Activated naive CD4-positive, alpha-beta T cell (primary cell): ENCODE measurements around the gene PDS5A.
"Not testable (repeated sequence)": the region's sequence is repeated elsewhere in the genome, so short reads cannot be mapped to it uniquely, and the experiment has no call there.

ENCODE experiments used
- DNase-seq, 4 experiments: peaks; one replicate each; lab custom pipeline; 2025; lab: John Stamatoyannopoulos, UW

Gene PDS5A, protein sequence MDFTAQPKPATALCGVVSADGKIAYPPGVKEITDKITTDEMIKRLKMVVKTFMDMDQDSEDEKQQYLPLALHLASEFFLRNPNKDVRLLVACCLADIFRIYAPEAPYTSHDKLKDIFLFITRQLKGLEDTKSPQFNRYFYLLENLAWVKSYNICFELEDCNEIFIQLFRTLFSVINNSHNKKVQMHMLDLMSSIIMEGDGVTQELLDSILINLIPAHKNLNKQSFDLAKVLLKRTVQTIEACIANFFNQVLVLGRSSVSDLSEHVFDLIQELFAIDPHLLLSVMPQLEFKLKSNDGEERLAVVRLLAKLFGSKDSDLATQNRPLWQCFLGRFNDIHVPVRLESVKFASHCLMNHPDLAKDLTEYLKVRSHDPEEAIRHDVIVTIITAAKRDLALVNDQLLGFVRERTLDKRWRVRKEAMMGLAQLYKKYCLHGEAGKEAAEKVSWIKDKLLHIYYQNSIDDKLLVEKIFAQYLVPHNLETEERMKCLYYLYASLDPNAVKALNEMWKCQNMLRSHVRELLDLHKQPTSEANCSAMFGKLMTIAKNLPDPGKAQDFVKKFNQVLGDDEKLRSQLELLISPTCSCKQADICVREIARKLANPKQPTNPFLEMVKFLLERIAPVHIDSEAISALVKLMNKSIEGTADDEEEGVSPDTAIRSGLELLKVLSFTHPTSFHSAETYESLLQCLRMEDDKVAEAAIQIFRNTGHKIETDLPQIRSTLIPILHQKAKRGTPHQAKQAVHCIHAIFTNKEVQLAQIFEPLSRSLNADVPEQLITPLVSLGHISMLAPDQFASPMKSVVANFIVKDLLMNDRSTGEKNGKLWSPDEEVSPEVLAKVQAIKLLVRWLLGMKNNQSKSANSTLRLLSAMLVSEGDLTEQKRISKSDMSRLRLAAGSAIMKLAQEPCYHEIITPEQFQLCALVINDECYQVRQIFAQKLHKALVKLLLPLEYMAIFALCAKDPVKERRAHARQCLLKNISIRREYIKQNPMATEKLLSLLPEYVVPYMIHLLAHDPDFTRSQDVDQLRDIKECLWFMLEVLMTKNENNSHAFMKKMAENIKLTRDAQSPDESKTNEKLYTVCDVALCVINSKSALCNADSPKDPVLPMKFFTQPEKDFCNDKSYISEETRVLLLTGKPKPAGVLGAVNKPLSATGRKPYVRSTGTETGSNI (N-terminal part only)

DNA sequence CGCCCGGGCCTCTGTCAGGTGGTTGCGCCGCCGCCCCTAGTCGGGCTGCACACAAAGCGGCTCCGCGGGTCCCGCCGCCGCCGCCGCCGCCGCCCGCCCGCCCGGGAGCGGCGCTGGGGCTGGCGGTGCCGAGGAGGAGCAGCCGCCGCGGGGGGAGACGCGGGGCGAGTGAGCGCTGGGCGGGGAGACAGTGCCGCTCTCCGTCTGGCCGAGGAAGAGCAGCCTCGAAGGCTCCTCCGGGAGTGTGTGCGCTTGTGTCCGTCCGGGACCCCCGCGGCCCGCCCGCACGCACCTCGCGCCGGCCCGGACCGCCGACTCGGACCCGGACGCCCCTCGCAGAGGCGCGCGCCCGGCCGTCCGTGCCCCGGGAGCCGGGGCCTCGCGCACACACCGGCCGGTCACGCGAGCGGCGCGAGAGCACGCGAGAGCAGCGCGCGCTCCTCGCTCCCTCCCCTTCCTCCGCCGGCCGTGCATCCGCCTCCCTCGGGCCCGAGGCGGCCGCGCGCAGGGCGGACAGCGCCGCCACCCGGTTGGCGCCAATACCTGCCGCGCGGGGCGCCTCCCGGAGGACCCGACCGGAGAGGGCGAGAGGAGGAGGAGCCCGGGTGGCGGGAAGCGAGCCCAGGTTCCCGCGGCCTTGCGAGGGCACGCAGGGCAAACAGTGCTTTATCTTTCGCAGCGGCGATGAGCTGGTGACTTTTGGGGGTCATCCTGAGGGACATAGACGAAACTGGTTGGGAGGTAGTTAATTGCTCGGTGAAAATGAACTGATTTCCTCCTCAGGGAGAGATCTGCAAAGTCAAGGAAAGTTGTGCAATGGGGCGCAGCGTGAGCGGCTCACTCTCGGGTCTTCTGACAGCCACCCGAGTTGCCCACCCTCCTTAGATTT is at the start of gene PDS5A:
Gene PDS5A (minus strand): TSS at position 423 of the 889 bp plus-strand sequence. CDS start 1,334 bp downstream, outside the sequence.
- DNase-seq, result peak; percentile 64 to 88 (median 76)

DNA sequence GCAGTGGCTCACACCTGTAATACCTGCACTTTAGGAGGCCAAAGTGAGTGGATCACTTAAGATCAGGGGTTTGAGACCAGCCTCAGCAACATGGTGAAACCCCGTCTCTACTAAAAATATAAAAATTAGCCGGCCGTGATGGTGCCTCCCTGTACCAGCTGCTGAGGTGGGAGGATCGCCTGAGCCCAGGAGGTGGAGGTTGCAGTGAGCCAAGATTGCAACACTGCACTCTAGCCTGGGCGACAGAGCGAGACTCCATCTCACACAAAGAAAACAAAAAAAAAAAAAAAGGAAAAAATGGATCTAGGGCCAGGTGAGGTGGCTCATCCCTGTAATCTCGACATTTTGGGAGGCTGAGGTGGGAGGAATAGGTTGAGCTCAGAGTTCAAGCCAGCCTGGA is 46.3 kb upstream of the PDS5A start:
- not testable (repeated sequence) for DNase-seq

GRCh38 chr4:40021116-40021515 is 43.4 kb upstream of the PDS5A start:
- DNase-seq, result not testable (repeated sequence)

- no peak for DNase-seq
Observed at GRCh38 chr4:40020221-40020620, 42.5 kb upstream of the PDS5A start.

DNA sequence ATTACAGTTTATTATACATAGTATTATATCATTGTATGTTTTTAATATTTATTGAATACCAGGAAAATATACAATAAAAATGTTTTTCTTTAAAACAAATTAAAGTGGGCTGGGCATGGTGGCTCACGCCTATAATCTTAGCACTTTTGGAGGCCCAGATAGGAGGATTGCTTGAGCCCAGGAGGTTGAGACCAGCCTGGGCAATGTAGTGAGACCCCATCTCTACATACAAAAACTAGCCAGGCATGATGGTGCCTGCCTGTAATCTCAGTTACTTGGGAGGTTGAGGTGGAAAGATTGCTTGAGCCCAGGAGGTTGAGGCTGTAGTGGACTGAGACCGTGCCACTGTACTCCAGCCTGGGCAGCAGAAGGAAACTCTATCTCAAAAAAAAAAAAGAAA is 38.3 kb upstream of the PDS5A start:
- no peak for DNase-seq

GRCh38 chr4:40003986-40004385 is 26.3 kb upstream of the PDS5A start:
- no peak for DNase-seq

- no peak for DNase-seq
Observed at GRCh38 chr4:40000711-40001110, 23.0 kb upstream of the PDS5A start.

GRCh38 chr4:39998659-39999345 is 21.1 kb upstream of the PDS5A start:
- DNase-seq, result no peak

DNA sequence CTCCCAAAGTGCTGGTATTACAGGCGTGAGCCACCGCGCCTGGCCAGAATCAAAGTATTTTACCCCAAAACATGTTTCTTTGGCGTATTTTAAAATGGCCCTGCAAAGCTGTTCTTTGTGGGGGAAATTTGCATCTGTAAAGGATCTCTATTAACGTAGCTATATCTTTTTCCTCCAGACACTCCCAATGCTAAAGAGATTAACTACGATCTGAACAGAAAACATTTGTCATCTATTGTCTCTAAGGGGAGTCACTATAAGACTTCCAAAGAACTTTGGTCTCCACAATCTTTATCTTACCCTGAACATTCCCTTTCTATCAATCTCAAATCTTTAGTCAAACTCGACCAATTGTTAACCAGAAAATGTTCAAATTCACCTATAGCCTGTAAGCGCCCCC is 19.1 kb upstream of the PDS5A start:
- no peak for DNase-seq

DNA sequence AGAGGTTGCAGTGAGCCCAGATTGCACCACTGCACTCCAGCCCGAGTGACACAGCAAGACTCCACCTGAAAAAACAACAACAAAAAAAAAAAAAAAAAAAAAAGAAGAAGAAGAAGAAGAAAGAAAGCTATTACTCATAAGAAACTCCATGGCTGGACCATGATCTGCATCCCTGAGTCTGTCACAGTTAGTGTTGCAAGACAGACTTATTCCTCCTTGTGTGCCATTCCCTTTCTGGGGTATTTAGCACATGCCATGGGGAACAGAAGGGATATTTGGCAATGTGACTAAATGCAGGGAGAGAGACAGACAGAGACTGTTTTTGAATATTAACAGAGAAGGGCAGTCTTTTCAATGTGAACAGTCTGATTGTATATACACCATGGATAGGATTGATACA is 16.7 kb upstream of the PDS5A start:
- DNase-seq, result no peak

DNA sequence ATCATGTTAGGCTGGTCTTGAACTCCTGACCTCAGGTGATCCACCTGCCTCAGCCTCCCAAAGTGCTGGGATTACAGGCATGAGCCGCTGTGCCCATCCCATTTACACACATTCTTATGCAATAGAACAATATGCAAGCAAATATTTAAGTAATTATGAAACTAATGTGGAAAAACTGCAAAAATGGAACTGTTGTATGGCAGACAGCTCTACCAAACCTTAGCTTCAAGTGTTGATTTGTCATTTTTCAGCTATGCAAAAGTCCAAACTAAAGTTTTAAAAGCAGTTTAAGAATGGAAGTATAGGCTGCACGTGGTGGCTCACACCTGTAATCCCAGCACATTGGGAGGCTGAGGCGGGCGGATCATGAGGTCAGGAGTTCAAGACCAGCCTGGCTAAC is 11.7 kb upstream of the PDS5A start:
- DNase-seq, result not testable (repeated sequence)

DNA sequence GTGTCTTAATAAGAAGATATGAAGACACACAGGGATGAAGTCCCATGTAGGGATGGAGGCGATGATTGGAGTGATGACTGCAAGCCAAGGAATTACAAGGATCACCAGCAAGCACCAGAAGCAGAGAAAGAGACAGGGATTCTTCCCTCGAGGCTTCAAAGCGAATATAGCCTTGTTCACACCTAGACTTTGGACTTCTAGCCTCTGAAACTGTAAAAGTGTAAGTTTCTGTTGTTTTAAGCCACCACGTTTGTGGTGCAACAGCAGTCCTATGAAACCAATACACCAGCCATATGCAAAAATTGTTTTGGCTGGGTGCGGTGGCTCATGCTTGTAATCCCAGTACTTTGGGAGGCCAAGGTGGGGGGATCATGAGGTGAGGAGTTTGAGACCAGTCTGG is 9.8 kb upstream of the PDS5A start:
- no peak for DNase-seq

GRCh38 chr4:39978904-39979303 is 1.2 kb upstream of the PDS5A start:
- DNase-seq, result no peak

- DNase-seq, result no peak
Observed at GRCh38 chr4:39978378-39978775, 666 bp upstream of the PDS5A start.

GRCh38 chr4:39976945-39977488 is 694 bp downstream of the PDS5A start:
- peak in 3 of 4 experiments; percentile 26 to 52 (median 52) for DNase-seq

DNA sequence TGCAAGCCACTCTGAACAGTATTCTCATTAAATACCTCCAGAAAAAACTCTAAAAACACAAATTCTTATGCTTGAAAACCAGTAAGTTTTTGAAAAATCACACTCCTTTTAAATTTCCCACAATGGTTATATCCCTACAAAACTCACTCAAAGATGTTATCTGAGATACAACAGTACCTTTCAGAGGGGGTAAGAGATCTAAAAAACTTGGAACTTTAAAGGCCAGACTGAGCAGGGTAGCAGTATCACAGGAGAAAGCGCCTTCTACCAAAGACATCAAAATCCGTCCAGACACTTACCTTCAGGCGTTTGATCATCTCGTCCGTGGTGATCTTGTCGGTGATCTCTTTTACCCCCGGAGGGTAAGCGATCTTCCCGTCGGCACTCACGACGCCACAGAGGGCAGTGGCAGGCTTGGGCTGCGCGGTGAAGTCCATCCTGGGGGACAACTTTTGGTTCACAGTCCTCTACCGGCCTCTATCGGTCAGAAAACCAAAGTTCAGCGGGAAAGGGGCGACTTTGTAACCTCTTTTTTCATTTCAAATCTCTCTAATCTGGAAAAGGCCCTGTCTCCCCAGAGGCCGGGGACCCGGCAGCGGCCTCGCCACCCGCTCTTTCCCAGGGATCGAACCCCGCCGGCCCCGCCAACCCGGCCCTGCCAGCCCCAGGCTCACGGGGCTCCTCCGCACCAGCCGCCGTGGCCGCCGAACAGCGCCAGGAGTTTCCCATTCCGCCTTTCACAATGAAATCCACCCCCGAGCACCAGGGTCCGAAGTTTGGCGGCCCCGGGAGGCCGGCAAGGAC is 1.4 kb downstream of the PDS5A start:
- DNase-seq, result peak; percentile 7 to 40 (median 24)

- no peak for DNase-seq
Observed at GRCh38 chr4:39975488-39976089, 2.1 kb downstream of the PDS5A start.

DNA sequence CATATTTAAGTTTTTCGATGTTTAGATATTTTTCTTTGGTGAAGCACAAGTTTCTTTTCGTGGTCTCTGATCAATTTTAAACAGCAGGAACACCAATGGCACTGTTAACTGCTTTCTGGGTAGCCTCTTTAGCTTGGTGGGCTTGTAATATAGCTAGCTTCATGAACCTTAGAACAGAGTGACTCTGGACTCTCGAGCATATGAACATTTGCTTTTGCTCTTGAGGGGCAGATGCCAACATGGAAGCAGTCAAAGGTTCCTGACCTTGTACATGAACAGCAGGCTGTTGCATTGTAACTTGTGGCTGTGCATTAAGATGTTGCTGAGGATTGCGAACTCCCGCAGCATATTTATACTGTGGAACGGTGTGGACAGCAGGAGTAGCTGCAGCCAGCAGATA is 4.7 kb downstream of the PDS5A start:
- DNase-seq, result not testable (repeated sequence)
